GM23338 (cell line): ENCODE measurements around the gene BTNL9.

Experiments
- EZH2 ChIP-seq: fragments of 200-600 bp; sonication (generic); IDR thresholded peaks from one replicate; pipeline ENCODE4 v1.8.0; 2017; ENCODE audit warnings: antibody characterized with exemption, mild to moderate bottlenecking, low read depth; ENCODE audit not compliant: unreplicated experiment
- EZH2phosphoT487 ChIP-seq: fragments of 200-600 bp; sonication (generic); IDR thresholded peaks from one replicate; pipeline ENCODE4 v1.8.1; 2018; ENCODE audit warnings: antibody characterized with exemption; ENCODE audit not compliant: unreplicated experiment
- REST ChIP-seq: IDR thresholded peaks from one replicate; pipeline ENCODE4 v1.6.1; 2018; ENCODE audit warnings: antibody characterized with exemption; ENCODE audit not compliant: unreplicated experiment
- ZNF114 ChIP-seq: fragments of 250-450 bp; sonication (Bioruptor Pico); IDR thresholded peaks from 2 replicates; pipeline ENCODE4 v1.5.0; 2020; ENCODE audit warnings: mild to moderate bottlenecking, moderate library complexity
- TF ChIP-seq, protein P1 (sequence below), 2 experiments: fragments of 200-600 bp in 1 of 2; sonication (generic) in 1 of 2; conservative IDR thresholded peaks; 2 replicates each; pipeline versions ENCODE4 v1.5.1 to v1.6.1; 2016 to 2017; ENCODE audit warnings: antibody characterized with exemption in 2 of 2, low read depth in 2 of 2, mild to moderate bottlenecking in 2 of 2, moderate library complexity in 1 of 2

DNA sequence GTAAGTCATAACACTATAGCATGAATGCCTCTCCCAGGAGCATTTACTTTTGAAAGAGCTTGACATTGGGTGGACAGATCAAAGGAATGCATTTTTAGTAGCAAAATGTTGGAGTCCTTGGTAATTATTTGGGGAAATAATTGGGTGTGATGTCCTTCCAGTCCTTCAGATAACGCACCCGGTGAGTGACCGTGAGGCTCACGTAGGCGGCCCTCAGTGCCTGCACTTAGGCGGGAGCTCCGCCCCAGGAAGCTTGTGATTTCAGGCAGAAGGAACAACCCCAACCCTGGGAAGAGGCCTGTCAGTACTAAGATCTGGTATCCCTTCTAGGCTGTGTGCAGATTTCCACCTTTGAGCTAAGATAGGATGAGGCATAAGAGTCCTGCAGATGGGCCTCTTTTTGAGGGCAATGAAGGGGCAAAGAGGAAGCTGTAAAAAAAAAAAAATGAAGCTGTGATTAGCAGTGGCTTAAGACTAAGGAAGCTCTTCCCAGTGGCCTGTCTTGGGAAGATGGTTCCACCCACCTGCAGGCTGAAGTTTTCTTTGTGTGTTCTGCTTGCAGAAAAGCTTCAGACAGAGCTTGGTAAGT lies 14.9 kb downstream of the BTNL9 start:
- TF ChIP-seq, protein P1, sequence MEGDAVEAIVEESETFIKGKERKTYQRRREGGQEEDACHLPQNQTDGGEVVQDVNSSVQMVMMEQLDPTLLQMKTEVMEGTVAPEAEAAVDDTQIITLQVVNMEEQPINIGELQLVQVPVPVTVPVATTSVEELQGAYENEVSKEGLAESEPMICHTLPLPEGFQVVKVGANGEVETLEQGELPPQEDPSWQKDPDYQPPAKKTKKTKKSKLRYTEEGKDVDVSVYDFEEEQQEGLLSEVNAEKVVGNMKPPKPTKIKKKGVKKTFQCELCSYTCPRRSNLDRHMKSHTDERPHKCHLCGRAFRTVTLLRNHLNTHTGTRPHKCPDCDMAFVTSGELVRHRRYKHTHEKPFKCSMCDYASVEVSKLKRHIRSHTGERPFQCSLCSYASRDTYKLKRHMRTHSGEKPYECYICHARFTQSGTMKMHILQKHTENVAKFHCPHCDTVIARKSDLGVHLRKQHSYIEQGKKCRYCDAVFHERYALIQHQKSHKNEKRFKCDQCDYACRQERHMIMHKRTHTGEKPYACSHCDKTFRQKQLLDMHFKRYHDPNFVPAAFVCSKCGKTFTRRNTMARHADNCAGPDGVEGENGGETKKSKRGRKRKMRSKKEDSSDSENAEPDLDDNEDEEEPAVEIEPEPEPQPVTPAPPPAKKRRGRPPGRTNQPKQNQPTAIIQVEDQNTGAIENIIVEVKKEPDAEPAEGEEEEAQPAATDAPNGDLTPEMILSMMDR (conservative IDR thresholded peaks at IDR 0.05; ENCODE audit: low read depth in 2 of 2), result no peak
- TF ChIP-seq REST, result no peak
- no peak for TF ChIP-seq EZH2
- no peak for TF ChIP-seq EZH2phosphoT487
- TF ChIP-seq ZNF114 (CRISPR knock-in tag), result no peak
